ENCODE data around the gene POU2F1. TPM values are rescaled to one million over a fixed set of nuclear protein-coding genes. Genes with fewer than 3 reads are reported as not detected.

POU2F1 gene
- total and polyA plus RNA-seq, 2 donors (not counting 3 experiments of a cell fraction or from before 2014, with no cell fraction given) = 6.0 to 12.9 TPM

DNA sequence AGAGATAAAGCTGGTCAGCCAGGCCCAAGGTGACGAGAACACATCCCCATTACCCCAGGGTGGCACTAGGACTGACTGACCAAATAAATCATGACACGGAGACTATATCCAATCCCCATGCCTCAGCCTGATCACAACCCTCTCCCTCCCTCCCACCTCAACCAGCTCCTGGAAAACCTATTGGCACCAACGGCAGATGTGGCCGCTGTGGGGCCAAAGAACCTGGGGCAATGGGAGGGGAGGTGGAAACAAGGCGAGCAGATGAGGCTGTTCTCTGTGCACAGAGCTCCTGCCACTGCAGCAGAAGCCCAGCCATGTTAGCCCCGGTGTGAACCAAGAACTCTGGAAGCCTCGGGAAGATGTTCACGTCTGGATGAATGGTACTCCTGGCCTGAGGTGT lies 220.1 kb downstream of the POU2F1 start:
- no peaks in the 10 kb centered on the region for H3K36me3 ChIP-seq (ENCODE audit: control insufficient read depth in 2 of 2, extremely low read depth in 1 of 2, insufficient read depth in 2 of 2, low read length in 2 of 2)
- CTCF ChIA-PET = interaction anchor here (0.8 to 7.5 kb wide), 11 partner anchors 10 to 530 kb away, joined by 3 to 162 read pairs (median 3); no protein-coding TSS in a partner anchor
- H4K20me1 ChIP-seq (replicated peaks; ENCODE audit: control insufficient read depth, extremely low read depth, insufficient read depth, low read length) = no peaks in the 10 kb centered on the region
- DNase-seq (ENCODE audit: low read depth, low spot score) = no peak
- H3K27me3 ChIP-seq (ENCODE audit: control insufficient read depth in 2 of 2, insufficient read depth in 2 of 2, low read length in 2 of 2) = peaks cover 0 to 2% of the 10 kb centered on the region in 2 experiments
- no peak overlapping the region for H3K9ac ChIP-seq (replicated peaks; ENCODE audit: extremely low read depth, insufficient read depth, low read length)
- H3K79me2 ChIP-seq (ENCODE audit: control insufficient read depth, insufficient read depth, low read length) = no peaks in the 10 kb centered on the region
- H3K9me1 ChIP-seq (replicated peaks; ENCODE audit: control insufficient read depth, extremely low read depth, insufficient read depth, low read length) = no peaks in the 10 kb centered on the region
- no peak for FAIRE-seq
- dilution Hi-C loops (cut with MboI; ENCODE audit: extremely low pct_ligation_motif_present, low sequenced_read_pairs) (no loop called here), intact Hi-C loops (cut with micrococcal nuclease) (loop anchor here (10.0 kb wide), 1 partner anchor 244 kb away; no protein-coding TSS in a partner anchor)
- H3K9me3 ChIP-seq (replicated peaks; ENCODE audit: control insufficient read depth, insufficient read depth, low read length) = no peaks in the 10 kb centered on the region
- H3K4me2 ChIP-seq (ENCODE audit: insufficient read depth, low read length) = no peak overlapping the region
- no peak overlapping the region for H2AFZ ChIP-seq (ENCODE audit: low read depth, low read length)
- H3K4me3 ChIP-seq (replicated peaks in 1 of 3; ENCODE audit: insufficient read depth in 1 of 3, low read depth in 1 of 3, low read length in 3 of 3) = no peak overlapping the region
- BruUV-seq (replicated peaks) = no TSS peak
- TF ChIP-seq, protein P1, sequence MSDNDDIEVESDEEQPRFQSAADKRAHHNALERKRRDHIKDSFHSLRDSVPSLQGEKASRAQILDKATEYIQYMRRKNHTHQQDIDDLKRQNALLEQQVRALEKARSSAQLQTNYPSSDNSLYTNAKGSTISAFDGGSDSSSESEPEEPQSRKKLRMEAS (IDR thresholded peaks at IDR 0.05; ENCODE audit: insufficient read depth, insufficient read length) = no peak
- TF ChIP-seq CTCF (IDR thresholded peaks at IDR 0.05; ENCODE audit: extremely low read depth in 1 of 2, insufficient read depth in 1 of 2, low read depth in 1 of 2, low read length in 2 of 2) (no peak), POLR2AphosphoS5 (IDR thresholded peaks at IDR 0.05; ENCODE audit: insufficient read depth, low read depth, low read length) (no peak), POLR2A (IDR thresholded peaks at IDR 0.05; ENCODE audit: low read depth, low read length) (no peak), JUN (IDR thresholded peaks at IDR 0.05; ENCODE audit: borderline replicate concordance, insufficient read depth, insufficient read length, low read depth) (no peak), EZH2 (IDR thresholded peaks at IDR 0.05; ENCODE audit: borderline replicate concordance, low read depth, low read length, severe bottlenecking) (no peak), GATA2 (IDR thresholded peaks at IDR 0.05; ENCODE audit: insufficient read depth, insufficient read length, low read depth, low read length) (no peak)
- no peak overlapping the region for H3K27ac ChIP-seq (ENCODE audit: insufficient read depth, low read depth, low read length)
- POLR2A ChIA-PET = no interaction called here
- no peaks in the 10 kb centered on the region for H3K4me1 ChIP-seq (ENCODE audit: control insufficient read depth, extremely low read depth, insufficient read depth, low read length)
